Mononuclear cell (primary cell): Measurements from ENCODE around the gene LCAT. TPM values are rescaled to one million over a fixed set of nuclear protein-coding genes. Genes with fewer than 3 reads are reported as not detected.
A peak's percentile ranks its signal among the peaks of the same experiment; 100 is the strongest.
"Not testable (repeated sequence)": the region's sequence is repeated elsewhere in the genome, so short reads cannot be mapped to it uniquely, and the experiment has no call there.

ENCODE experiments used
- H3K27me3 ChIP-seq: 2 replicates; pipeline ENCODE4 v1.6.0; 2011; ENCODE audit warnings: low read length, control low read depth; ENCODE audit not compliant: insufficient read depth
- H3K4me1 ChIP-seq: 2 replicates; pipeline ENCODE4 v1.5.1; 2011; ENCODE audit warnings: mild to moderate bottlenecking, low read length, control low read depth; ENCODE audit not compliant: insufficient read depth
- H3K4me3 ChIP-seq: 2 replicates; pipeline ENCODE4 v1.5.1; 2011; ENCODE audit warnings: mild to moderate bottlenecking, low read length, moderate library complexity
- H3K9me3 ChIP-seq: 2 replicates; pipeline ENCODE4 v1.5.1; 2011; ENCODE audit warnings: low read depth, mild to moderate bottlenecking, control low read depth, low read length
- total RNA-seq: library from RNA; depleted of rRNA; stranded (reverse); fragments of >200 nt; gene quantifications from one replicate; pipeline ENCODE4 v1.2.3, GENCODE V29; 2012

Gene LCAT
- total RNA-seq, 1 donor, result 0.84 TPM

- Histone ChIP-seq H3K4me1 (peaks cover 3% of the 10 kb centered on the region), H3K27me3 (no peaks in the 10 kb centered on the region), H3K4me3 (no peak overlapping the region), H3K9me3 (no peaks in the 10 kb centered on the region)
Observed at GRCh38 chr16:67917852-67918236, 26.1 kb downstream of the LCAT start.

- Histone ChIP-seq H3K9me3 (no peaks in the 10 kb centered on the region), H3K4me3 (no peak overlapping the region), H3K27me3 (no peaks in the 10 kb centered on the region), H3K4me1 (peaks cover 3% of the 10 kb centered on the region)
Observed at GRCh38 chr16:67917140-67917851, 26.6 kb downstream of the LCAT start.

DNA sequence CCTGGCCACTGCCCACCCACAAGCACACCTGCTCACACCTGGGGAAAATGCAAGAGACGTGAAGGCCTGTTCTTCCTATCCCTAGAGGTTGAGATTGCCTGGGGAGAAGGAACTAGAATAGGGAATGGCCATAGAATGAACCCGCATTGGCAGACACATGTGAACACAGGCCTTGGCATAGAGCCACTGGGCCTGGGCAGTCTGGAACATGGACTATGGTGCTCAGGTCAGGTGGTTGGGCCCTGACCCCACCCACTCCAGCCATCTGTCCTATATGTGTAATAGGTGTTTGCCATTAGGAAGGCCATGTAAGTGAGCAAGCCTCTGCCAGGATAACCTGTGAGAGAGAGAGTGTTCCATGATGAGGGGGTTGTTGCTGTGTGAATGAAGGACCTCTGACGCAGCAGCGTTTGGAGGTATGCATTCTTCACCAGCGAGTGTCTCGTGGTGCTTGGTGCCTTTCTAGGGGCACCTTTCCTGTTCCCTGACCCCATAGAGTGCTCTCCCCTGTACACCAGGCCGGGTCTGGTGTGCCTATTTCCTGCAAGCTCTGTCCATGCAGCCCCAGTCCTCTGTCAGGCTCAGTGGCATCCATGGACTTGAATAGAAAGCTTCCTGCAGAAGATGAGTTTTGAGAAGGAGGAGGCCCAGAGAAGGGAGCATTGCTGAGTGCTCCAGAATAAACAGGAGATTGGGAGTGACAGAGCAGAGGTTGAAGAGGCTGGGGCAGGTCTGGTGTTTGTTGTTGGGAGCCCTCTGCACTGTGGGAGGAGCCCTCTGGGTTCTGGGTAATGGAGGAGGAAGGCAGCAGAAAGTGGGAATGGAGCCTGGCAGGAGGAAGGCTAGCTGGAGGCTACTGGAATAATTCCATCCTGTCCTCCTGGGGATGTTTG, 27.8 kb downstream of the LCAT start:
- Histone ChIP-seq H3K27me3 (no peaks in the 10 kb centered on the region), H3K4me1 (peaks cover 3% of the 10 kb centered on the region), H3K4me3 (no peak overlapping the region), H3K9me3 (no peaks in the 10 kb centered on the region)

DNA sequence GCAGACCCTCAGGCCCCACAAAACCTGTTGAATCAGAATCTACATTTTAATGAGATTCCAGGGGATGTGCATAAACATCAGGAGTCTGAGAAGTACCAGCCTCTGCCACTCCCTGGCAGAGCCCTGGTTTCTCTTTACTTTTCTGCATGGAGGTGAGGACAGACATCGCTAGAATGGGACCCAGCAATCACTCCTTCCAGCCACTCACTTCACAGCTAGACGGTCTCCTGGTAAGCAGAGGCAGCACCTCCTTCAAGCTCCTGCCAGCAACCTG, 28.5 kb downstream of the LCAT start:
- not testable (repeated sequence) for H3K4me3 ChIP-seq, H3K27me3 ChIP-seq, H3K4me1 ChIP-seq, H3K9me3 ChIP-seq

GRCh38 chr16:67914758-67915495, 29.0 kb downstream of the LCAT start:
- H3K9me3 ChIP-seq, result no peaks in the 10 kb centered on the region
- no peak overlapping the region for H3K4me3 ChIP-seq
- no peaks in the 10 kb centered on the region for H3K27me3 ChIP-seq
- peaks cover 3% of the 10 kb centered on the region for H3K4me1 ChIP-seq

DNA sequence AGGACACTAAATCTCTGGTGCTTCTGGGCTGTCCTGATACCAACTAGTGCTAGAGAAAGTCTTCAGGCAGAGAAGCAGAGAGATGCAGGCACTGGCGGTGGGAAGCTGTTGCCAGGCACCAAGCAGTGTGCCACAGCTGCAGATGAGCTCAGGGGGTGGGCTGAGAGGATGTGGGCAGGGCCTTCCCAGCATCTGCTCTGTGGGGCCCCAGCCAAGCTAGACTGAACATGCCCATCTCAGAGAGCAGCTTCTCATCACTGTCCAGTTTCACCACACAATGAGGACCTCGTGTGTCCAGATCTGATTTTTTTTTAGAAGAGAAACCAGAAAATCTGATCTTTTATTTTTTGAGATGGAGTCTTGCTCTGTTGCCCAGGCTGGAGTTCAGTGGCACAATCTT, 33.8 kb downstream of the LCAT start:
- Histone ChIP-seq H3K4me1 (no peaks in the 10 kb centered on the region), H3K4me3 (no peak overlapping the region), H3K27me3 (no peaks in the 10 kb centered on the region), H3K9me3 (no peaks in the 10 kb centered on the region)

GRCh38 chr16:67909056-67909742, 34.7 kb downstream of the LCAT start:
- no peaks in the 10 kb centered on the region for H3K9me3 ChIP-seq
- H3K4me1 ChIP-seq, result no peaks in the 10 kb centered on the region
- H3K4me3 ChIP-seq, result no peak overlapping the region
- no peaks in the 10 kb centered on the region for H3K27me3 ChIP-seq

DNA sequence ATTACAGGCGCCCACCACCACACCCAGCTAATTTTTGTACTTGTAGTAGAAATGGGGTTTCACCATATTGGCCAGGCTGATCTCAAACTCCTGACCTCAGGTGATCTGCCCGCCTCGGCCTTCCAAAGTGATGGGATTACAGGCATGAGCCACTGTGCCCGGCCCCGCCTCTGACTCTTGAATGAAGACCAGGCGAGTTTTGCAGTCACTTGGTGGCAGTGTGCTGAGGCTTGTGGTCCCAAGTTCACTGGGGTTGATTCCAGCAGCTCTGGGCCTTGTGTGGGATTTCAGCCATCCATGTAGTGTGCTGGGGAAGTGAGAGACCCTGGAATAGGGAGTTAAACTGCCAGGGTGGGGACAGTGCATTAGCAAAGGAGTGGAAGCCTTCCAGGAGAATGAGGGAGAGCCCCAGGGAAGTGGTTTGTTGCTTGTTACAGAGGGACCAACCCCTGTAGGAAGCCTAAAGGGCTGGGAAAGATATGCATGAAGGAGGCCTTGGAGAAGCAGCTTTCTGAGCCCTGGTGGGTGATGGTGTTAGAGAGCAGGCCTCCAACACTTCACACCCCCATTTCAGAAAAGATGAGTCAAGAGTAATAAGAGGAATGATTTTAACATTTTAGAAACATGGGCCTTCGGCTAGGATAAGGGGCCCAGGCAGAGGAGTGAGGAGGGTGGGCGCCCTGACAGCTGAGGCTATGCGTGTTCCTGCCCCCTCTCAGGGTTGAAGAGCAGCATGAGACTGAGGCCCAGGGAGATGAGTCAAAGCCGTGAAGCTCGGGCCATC, 36.3 kb downstream of the LCAT start:
- Histone ChIP-seq H3K4me1 (no peaks in the 10 kb centered on the region), H3K27me3 (no peaks in the 10 kb centered on the region), H3K4me3 (no peak overlapping the region), H3K9me3 (no peaks in the 10 kb centered on the region)

DNA sequence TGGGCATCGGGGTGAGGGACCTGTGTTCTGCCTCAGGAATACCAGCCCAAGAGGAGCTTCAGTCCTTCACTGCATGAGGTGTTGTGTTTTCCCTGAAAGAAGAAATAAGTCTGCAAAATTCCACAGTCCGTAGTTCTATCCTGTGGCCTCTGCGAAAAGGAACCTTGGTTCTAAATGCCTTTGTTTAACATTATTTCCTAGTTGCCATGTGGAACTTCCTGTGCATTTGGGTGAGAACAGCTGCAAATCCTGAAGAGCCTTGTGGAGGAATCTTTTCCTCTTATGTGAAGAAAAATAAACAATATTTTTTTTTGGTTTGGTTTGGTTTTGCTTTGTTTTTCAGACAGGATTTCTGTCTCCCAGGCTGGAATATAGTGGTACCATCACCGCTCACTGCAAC, 41.1 kb downstream of the LCAT start:
- H3K4me1 ChIP-seq, result no peaks in the 10 kb centered on the region
- no peaks in the 10 kb centered on the region for H3K27me3 ChIP-seq
- H3K4me3 ChIP-seq, result no peak overlapping the region
- no peaks in the 10 kb centered on the region for H3K9me3 ChIP-seq

GRCh38 chr16:67901734-67902133, 42.2 kb downstream of the LCAT start:
- no peaks in the 10 kb centered on the region for H3K27me3 ChIP-seq
- H3K4me3 ChIP-seq, result no peak overlapping the region
- H3K4me1 ChIP-seq, result no peaks in the 10 kb centered on the region
- H3K9me3 ChIP-seq, result no peaks in the 10 kb centered on the region

DNA sequence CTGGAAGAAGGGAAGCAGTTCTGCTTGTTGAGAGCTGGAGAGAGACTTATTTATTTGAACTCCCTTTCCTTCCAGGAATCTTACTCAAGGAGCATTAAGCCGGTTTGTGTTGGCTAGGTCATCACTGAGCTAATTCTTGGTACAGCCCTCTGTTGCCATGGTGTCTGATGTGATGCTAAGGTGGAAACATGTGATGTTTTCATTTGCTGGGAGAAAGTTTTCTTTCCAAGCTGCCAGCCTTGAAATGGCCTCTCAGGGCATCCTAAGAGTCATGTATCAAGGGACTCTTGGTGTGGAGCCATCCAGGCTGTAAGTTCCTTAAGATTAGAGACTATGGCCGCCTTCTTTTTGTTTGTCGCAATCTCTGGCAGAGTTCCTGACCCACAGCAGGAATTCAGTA, 46.7 kb downstream of the LCAT start:
- Histone ChIP-seq H3K4me3 (no peak overlapping the region), H3K27me3 (no peaks in the 10 kb centered on the region), H3K9me3 (no peaks in the 10 kb centered on the region), H3K4me1 (peaks cover 24% of the 10 kb centered on the region)

DNA sequence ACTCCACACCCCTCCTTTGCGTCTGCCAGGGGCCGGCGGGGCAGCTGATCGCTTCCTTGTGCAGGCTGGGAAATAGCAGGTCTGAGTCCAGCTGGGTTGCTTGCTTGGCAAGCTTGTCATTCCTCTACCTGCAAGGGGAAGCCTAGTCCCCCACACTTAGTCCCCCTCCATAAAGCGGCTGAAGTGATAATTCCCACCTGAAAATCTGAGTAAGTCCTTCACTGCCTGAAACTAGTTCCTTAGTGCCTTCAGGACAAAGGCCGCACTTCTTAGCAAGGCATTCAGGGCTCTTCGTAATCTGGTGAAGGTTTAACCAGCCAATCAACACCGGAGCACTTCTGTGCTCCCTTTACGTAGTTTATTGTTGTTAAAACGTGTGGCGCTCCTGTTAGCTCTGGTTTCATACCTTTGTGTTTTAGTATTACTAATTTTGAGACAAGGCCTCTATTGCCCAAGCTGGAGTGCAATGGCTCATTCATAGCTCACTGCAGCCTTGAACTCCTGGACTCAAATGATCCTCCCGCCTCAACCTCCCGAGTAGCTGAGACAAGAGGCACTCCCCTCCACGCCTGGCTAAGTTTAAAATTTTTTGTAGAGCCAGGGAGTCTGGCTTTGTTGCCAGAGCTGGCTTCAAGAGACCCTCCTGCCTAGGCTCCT, 50.0 kb downstream of the LCAT start:
- no peaks in the 10 kb centered on the region for H3K27me3 ChIP-seq
- H3K4me3 ChIP-seq, result peak overlapping the region; percentile 87
- H3K9me3 ChIP-seq, result no peaks in the 10 kb centered on the region
- peaks cover 24% of the 10 kb centered on the region for H3K4me1 ChIP-seq

GRCh38 chr16:67892899-67893742, 50.8 kb downstream of the LCAT start, which contains the start of gene PSKH1:
TSS of gene PSKH1 (plus strand) at chr16:67893254. CDS start at chr16:67908750, 15,496 bp downstream.
- Histone ChIP-seq H3K27me3 (no peaks in the 10 kb centered on the region), H3K4me3 (peak within 1 kb of the TSS; percentile 87), H3K4me1 (peaks cover 24% of the 10 kb centered on the region), H3K9me3 (no peaks in the 10 kb centered on the region)
